GM19099 (cell line): Measurements from ENCODE around the gene ZNF236.

Experiments
- POLR2A ChIP-seq: IDR thresholded peaks from 3 replicates; pipeline ENCODE4 v1.6.1; 2011; ENCODE audit warnings: low read depth; ENCODE audit not compliant: insufficient read length; ENCODE audit errors: extremely low read depth

The ZNF236 gene

GRCh38 chr18:76874642-76875389, 52.5 kb downstream of the ZNF236 start:
- no peak for TF ChIP-seq POLR2A

GRCh38 chr18:76875390-76876325, 53.3 kb downstream of the ZNF236 start:
- no peak for TF ChIP-seq POLR2A

GRCh38 chr18:76878426-76878825, 56.1 kb downstream of the ZNF236 start:
- no peak for TF ChIP-seq POLR2A

GRCh38 chr18:76880026-76880425, 57.7 kb downstream of the ZNF236 start:
- no peak for TF ChIP-seq POLR2A

GRCh38 chr18:76881744-76882143, 59.4 kb downstream of the ZNF236 start:
- TF ChIP-seq POLR2A: no peak

GRCh38 chr18:76882146-76882545, 59.8 kb downstream of the ZNF236 start:
- no peak for TF ChIP-seq POLR2A

GRCh38 chr18:76885001-76885400, 62.6 kb downstream of the ZNF236 start:
- TF ChIP-seq POLR2A: no peak

GRCh38 chr18:76886112-76886511, 63.8 kb downstream of the ZNF236 start:
- TF ChIP-seq POLR2A: no peak

- TF ChIP-seq POLR2A: no peak
Measured at GRCh38 chr18:76889091-76889699, 66.8 kb downstream of the ZNF236 start.

- TF ChIP-seq POLR2A: no peak
Measured at GRCh38 chr18:76892832-76893231, 70.5 kb downstream of the ZNF236 start.

- no peak for TF ChIP-seq POLR2A
Measured at GRCh38 chr18:76894566-76895346, 72.4 kb downstream of the ZNF236 start.

- no peak for TF ChIP-seq POLR2A
Measured at GRCh38 chr18:76895498-76895897, 73.1 kb downstream of the ZNF236 start.

GRCh38 chr18:76896677-76897076, 74.3 kb downstream of the ZNF236 start:
- no peak for TF ChIP-seq POLR2A

GRCh38 chr18:76897257-76897656, 74.9 kb downstream of the ZNF236 start:
- no peak for TF ChIP-seq POLR2A

GRCh38 chr18:76903386-76903785, 81.0 kb downstream of the ZNF236 start:
- TF ChIP-seq POLR2A: no peak

GRCh38 chr18:76905821-76906220, 83.5 kb downstream of the ZNF236 start:
- TF ChIP-seq POLR2A: no peak

- no peak for TF ChIP-seq POLR2A
Measured at GRCh38 chr18:76908277-76908676, 85.9 kb downstream of the ZNF236 start.
